Neural progenitor cell (in vitro differentiated cells): Measurements from ENCODE around the gene S100A6.
"Not testable (repeated sequence)": the region's sequence is repeated elsewhere in the genome, so short reads cannot be mapped to it uniquely, and the experiment has no call there.

ENCODE experiments used
- CTCF ChIP-seq: fragments of 200-600 bp; sonication (generic); IDR thresholded peaks from 2 replicates; pipeline ENCODE4 v1.5.1; 2017; ENCODE audit warnings: antibody characterized with exemption, mild to moderate bottlenecking
- EZH2 ChIP-seq: fragments of 200-600 bp; sonication (generic); IDR thresholded peaks from 2 replicates; pipeline ENCODE4 v1.6.1; 2017; ENCODE audit warnings: antibody characterized with exemption, mild to moderate bottlenecking, moderate library complexity

- TF ChIP-seq CTCF, EZH2: not testable (repeated sequence)
Measured at GRCh38 chr1:153521808-153522207, 14.0 kb downstream of the S100A6 start.
